GM18499 (cell line): ENCODE results near the gene BLZF1.
"Not testable (repeated sequence)": the region's sequence is repeated elsewhere in the genome, so short reads cannot be mapped to it uniquely, and the experiment has no call there.

Experiments
- ATAC-seq: cut with Tn5 transposase; IDR thresholded peaks from one replicate; pipeline ENCODE4 v1.9.1; 2021; ENCODE audit warnings: moderate number of reproducible peaks; ENCODE audit not compliant: insufficient read depth, unreplicated experiment

Gene BLZF1

GRCh38 chr1:169367686-169368405 lies at the start of gene BLZF1, which contains the start of gene NME7:
Gene BLZF1, plus strand, starts transcription at chr1:169368195. Its CDS starts 1,328 bp downstream, at chr1:169369523.
Gene NME7, minus strand, starts transcription at chr1:169367797. Its CDS starts 87 bp downstream, at chr1:169367710.
- ATAC-seq, result peak; percentile 82

- ATAC-seq, result no peak
Measured at GRCh38 chr1:169318536-169319244, 49.3 kb upstream of the BLZF1 start.

GRCh38 chr1:169321539-169321938 lies 46.5 kb upstream of the BLZF1 start:
- no peak for ATAC-seq

- ATAC-seq, result no peak
Measured at GRCh38 chr1:169322138-169322537, 45.9 kb upstream of the BLZF1 start.

GRCh38 chr1:169325117-169325516 lies 42.9 kb upstream of the BLZF1 start:
- ATAC-seq, result no peak

GRCh38 chr1:169326261-169326955 lies 41.6 kb upstream of the BLZF1 start:
- no peak for ATAC-seq

GRCh38 chr1:169326956-169327268 lies 41.1 kb upstream of the BLZF1 start:
- peak; percentile 92 for ATAC-seq

- no peak for ATAC-seq
Measured at GRCh38 chr1:169327875-169328274, 40.1 kb upstream of the BLZF1 start.

GRCh38 chr1:169329383-169329782 lies 38.6 kb upstream of the BLZF1 start:
- ATAC-seq, result no peak

- no peak for ATAC-seq
Measured at GRCh38 chr1:169330927-169331326, 37.1 kb upstream of the BLZF1 start.

GRCh38 chr1:169334727-169335126 lies 33.3 kb upstream of the BLZF1 start:
- ATAC-seq, result not testable (repeated sequence)

GRCh38 chr1:169336947-169337715 lies 30.9 kb upstream of the BLZF1 start:
- not testable (repeated sequence) for ATAC-seq

- no peak for ATAC-seq
Measured at GRCh38 chr1:169338617-169339016, 29.4 kb upstream of the BLZF1 start.

- ATAC-seq, result no peak
Measured at GRCh38 chr1:169339773-169340172, 28.2 kb upstream of the BLZF1 start.

GRCh38 chr1:169340882-169341281 lies 27.1 kb upstream of the BLZF1 start:
- ATAC-seq, result no peak

GRCh38 chr1:169342096-169342495 lies 25.9 kb upstream of the BLZF1 start:
- ATAC-seq, result not testable (repeated sequence)

GRCh38 chr1:169345511-169345910 lies 22.5 kb upstream of the BLZF1 start:
- ATAC-seq, result no peak

- no peak for ATAC-seq
Measured at GRCh38 chr1:169346036-169346589, 21.9 kb upstream of the BLZF1 start.

- no peak for ATAC-seq
Measured at GRCh38 chr1:169347688-169348382, 20.2 kb upstream of the BLZF1 start.
